Retina (tissue), 1 donor: ENCODE data around the gene TMEM123.
A peak's percentile ranks its signal among the peaks of the same experiment; 100 is the strongest.

Experiments
- DNase-seq: peaks from one replicate; pipeline ENCODE4 v3.0.0-alpha.2; 2016

The TMEM123 gene

GRCh38 chr11:102357116-102357515 is 95.4 kb downstream of the TMEM123 start:
- DNase-seq: no peak

- DNase-seq: peak; percentile 62
These were observed 104.8 kb downstream of the TMEM123 start for GRCh38 chr11:102347462-102348370.

GRCh38 chr11:102346748-102347461 is 105.7 kb downstream of the TMEM123 start, which contains the start of gene BIRC2:
Gene BIRC2, plus strand, starts transcription at chr11:102347214. Its CDS starts 2,641 bp downstream, at chr11:102349855.
- peak; percentile 97 for DNase-seq

- DNase-seq: no peak
These were observed 106.2 kb downstream of the TMEM123 start for GRCh38 chr11:102346456-102346747.
